Cardiac septum (tissue), 1 donor: ENCODE measurements around the gene FLOT1. TPM values are rescaled to one million over a fixed set of nuclear protein-coding genes. Genes with fewer than 3 reads are reported as not detected.
"Not testable (repeated sequence)": the region's sequence is repeated elsewhere in the genome, so short reads cannot be mapped to it uniquely, and the experiment has no call there.

Experiments
- DNase-seq: peaks from one replicate; pipeline ENCODE4 v3.0.0-alpha.2; 2020; ENCODE audit warnings: low spot score
- intact Hi-C: fragments of 100-400 bp; cut with DNase I; formaldehyde crosslinking; loops from one replicate; pipeline ENCODE4 v1.14.0; 2022
- total RNA-seq: library from RNA; stranded (reverse); fragmentation: NEBNext Ultra II Directional; extraction: Animal tissue kit (Norgen Biotek cat#: 25700); gene quantifications from one replicate; pipeline ENCODE4 v1.2.1, GENCODE V29; 2021
- donor health status: DM: no; HTN: no; CAD: no.

Gene FLOT1
- total RNA-seq, 1 donor from 2014 or later, result 251 TPM

DNA sequence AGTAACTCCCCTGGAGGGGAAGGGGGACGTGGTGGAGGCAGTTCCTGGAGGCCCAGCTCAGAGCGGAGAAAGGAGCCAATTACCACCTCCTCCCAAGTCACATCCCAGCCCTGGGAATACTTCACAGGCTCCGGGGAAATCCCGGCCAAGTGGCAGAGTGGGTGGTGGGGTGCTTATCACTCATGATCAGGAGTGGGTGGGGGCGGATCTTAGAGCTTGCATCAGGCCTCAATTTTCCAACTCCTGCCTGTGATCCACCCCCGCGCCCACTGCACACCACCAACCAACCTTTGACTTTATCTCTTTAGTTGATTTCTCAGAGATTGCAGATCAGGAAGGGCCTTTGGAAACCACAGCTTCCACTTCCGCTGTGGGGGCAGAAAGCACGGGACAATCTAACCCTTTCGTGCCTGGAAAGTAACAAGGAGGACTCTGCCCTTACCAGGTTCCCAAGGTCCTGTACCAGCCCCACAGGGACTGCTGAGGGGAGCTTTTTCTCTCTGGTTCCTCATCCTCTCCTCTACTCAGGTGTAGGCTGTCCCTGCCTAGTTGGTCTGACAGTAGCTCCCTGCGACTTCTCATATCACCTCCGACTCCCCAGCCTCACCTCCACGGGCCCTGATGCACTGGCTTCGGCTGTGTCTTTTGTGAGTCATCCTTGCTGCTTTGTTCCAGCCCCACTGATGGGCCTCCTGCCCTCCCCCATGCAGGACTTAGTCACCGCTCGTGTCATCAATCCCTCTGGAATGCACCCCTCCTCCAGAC is 26.8 kb upstream of the FLOT1 start:
- peak; percentile 87 for DNase-seq
- intact Hi-C loops, result no loop called here

- DNase-seq, result no peak
- intact Hi-C loops, result no loop called here
Measured at GRCh38 chr6:30768634-30769087, 26.2 kb upstream of the FLOT1 start.

GRCh38 chr6:30767944-30768301 is 25.4 kb upstream of the FLOT1 start:
- no peak for DNase-seq
- intact Hi-C loops, result no loop called here

DNA sequence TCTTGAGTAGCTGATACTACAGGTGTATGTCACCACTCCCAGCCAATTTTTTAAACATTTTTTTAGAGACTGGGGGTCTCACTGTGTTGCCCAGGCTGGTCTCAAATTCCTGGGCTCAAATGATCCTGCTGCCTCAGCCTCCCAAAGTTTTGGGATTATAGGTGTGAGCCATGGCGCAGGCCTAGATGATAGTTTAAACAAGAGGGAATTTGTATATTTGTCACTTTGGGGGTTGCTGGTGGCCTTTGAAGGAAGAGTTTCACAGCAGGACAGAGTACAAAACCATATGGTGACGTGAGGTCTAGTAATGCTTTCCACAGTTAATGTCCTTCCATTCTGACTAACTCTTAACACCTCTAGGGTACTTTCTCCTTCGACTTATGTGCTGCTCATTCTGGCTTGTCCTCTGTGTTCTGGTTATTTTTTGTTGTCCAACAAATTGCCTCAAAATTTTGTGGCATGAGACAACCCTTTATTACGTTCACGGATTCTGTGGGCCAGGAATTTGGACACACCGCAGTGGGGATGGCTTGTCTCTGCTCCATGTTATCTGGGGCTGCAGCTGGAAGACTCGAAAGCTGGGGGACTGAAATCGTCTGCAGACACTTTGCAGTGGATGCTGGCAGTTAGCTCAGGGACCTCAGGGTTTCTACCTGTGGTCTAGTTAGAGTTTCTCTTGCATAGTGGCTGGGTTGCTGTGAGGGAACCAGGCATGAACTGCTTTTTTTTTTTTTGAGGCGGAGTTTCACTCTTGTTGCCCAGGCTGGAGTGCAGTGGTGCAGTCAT is 24.9 kb upstream of the FLOT1 start:
- DNase-seq, result no peak
- intact Hi-C loops, result no loop called here

DNA sequence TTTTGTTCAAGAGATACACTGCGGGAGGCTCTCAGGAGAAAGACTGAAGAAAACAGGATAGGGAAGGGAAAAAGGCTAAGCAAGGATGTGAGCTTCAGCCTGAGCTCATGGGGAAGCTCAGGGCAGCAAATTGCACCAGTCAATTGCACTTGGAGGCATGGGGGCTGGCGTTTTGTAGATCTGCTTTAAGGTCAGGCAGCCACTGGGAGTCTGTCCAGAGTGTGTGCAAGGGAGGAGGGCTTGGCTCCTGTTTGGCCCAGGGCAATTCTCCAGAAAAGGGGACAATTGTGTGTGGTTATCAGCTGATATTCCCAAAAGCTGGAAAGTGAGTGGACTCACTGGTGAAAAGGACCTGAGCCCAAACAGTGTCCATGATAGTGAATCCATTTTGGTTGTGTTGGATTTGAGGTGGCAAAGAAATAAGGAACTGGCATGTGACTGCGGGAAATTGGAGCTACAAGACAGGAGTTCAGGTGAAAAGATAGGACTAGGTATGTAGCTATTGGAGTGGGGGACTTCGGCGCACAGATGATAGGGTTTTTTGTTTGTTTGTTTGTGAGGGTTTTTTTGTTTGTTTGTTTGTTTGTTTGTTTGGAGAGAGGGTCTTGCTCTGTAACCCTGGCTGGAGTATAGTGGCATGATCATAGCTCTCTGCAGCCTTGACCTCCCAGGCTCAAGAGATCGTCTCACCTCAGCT is 24.1 kb upstream of the FLOT1 start:
- DNase-seq, result no peak
- intact Hi-C loops, result no loop called here

- not testable (repeated sequence) for DNase-seq
Measured at GRCh38 chr6:30765495-30765894, 23.0 kb upstream of the FLOT1 start.

DNA sequence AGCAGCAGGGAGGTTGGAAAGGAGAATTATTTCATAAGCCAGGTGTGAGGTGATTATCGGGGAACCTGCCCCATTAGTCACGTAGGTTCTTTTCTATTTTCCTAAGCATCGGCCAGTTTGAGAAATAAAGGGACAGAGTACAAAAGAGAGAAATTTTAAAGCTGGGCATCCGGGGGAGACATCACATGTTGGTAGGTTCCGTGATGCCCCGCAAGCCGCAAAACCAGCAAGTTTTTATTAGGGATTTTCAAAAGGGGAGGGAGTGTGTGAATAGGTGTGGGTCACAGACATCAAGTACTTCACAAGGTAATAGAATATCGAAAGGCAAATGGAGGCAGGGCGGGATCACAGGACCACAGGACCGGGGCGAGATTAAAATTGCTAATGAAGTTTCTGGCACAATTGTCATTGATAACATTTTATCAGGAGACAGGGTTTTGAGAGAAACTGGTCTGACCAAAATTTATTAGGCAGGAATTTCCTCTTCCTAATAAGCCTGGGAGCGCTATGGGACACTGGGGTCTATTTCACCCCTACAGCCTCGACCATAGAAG is 22.1 kb upstream of the FLOT1 start:
- DNase-seq, intact Hi-C loops: not testable (repeated sequence)

More at GRCh38 chr6:30765495-30765894, 23.0 kb upstream of the FLOT1 start:
- intact Hi-C loops, result not testable (repeated sequence)

- intact Hi-C loops, result no loop called here
Measured at GRCh38 chr6:30763618-30764489, 21.4 kb upstream of the FLOT1 start.

GRCh38 chr6:30763155-30763617 is 20.7 kb upstream of the FLOT1 start:
- intact Hi-C loops, result no loop called here
- DNase-seq, result no peak

More at GRCh38 chr6:30763618-30764489, 21.4 kb upstream of the FLOT1 start:
- DNase-seq, result no peak

GRCh38 chr6:30761791-30762429 is 19.4 kb upstream of the FLOT1 start:
- no peak for DNase-seq
- intact Hi-C loops, result no loop called here

DNA sequence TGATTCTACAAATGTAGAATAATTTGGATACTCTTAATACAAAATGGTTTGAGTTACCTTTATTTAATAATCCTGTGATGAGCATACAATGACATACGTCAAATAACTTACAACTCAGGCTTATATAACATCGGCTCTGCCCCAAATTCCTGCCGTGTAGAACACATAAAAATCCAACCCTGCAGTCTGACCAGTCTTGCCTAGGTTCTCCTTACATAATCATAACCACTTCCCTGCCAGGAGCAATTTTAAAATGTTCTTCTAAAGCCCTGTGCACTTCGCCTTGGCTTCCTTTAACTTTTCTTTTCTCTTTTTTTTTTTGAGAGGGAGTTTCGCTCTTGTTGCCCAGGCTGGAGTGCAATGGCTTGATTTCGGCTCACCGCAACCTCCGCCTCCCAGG is 18.1 kb upstream of the FLOT1 start:
- no peak for DNase-seq
- intact Hi-C loops, result no loop called here

GRCh38 chr6:30759575-30760239 is 17.2 kb upstream of the FLOT1 start:
- DNase-seq, result no peak
- intact Hi-C loops, result no loop called here

DNA sequence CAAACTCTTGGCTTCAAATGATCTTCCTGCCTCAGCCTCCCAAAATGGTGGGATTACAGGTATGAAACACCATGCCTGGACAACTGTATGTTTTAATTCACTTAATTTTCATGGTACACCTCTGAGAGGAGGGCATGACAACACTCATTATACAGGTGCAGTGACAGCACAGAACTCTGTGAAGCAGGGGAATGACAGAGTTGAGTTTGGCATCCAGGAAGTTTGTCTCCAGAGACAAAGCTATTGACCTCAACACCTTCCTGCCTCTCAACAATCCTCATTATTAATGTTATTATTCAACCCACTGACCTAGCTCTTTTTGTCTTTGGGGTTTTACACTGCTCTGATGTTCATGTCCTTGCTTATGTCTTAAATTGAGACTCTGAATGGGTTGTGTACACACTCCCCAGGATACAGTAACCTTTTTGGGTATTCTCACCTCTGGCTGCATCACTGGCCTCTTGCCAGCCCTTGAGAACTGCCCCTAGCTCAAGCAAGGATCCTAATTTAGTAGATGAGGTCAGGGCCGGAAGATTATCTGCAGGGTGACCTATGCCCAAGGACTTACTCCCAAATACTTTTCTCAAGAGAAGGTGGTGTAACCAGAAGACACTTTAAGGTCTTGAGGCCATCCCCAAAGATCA is 14.9 kb upstream of the FLOT1 start:
- DNase-seq, result no peak
- intact Hi-C loops, result no loop called here

DNA sequence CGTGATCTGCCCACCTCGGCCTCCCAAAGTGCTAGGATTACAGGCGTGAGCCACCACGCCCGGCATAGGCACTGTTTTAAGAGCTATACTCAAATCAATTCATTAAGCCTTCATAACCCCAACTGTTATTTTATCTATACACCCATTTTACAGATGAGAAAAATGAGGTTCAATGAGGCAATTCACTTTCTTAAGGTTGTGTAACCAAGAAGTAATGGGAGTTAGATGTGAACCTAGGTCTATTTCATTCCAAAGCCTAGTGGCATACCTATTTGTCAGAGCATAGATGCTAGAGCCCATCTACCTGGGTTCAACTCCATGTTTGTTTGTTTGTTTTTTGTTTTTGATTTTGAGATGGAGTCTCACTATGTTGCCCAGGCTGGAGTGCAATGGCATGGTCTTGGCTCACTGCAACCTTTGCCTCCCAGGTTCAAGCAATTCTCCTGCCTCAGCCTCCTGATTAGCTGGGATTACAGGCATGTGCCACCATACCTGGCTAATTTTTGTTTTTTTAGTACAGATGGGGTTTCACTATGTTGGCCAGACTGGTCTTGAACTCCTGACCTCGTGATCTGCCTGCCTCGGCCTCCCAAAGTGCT is 14.0 kb upstream of the FLOT1 start:
- intact Hi-C loops, DNase-seq: not testable (repeated sequence)

DNA sequence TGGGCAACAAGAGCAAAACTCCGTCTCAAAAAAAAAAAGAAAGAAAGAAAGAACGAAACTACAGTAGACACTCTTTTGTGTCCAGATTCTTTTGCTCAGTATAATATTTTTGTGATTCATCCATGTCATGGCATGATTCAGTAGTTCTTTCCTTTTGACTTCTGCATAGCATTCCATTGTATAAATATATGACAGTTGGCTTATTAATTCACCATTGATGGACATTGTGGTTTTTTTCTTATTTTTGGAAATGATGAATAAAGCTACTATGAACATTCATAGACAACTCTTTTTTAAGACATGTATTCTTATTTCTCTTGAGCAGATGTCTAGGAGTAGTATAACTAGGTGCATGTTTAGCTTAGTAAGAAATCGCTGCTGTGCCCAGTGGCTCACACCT is 12.1 kb upstream of the FLOT1 start:
- no peak for DNase-seq
- intact Hi-C loops, result no loop called here

- intact Hi-C loops, result loop anchor here (2.0 kb wide), 1 partner anchor 28 kb away; no protein-coding TSS in a partner anchor
- DNase-seq, result peak; percentile 95
Measured at GRCh38 chr6:30752157-30752927, 9.9 kb upstream of the FLOT1 start.

DNA sequence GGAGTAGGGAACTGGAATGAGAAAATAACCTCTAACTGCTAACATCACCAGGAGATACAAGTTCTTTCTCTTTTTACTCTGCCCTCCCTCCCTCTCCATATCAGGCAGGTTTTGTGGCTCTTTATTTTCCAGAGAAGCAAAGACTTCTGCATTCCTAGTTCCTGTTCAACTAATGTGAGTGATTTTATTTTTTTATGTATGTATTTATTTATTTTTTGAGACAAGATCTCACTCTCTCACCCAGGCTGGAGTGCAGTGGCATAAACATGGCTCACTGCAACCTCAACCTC is 7.8 kb upstream of the FLOT1 start:
- intact Hi-C loops, result no loop called here
- no peak for DNase-seq
